Suppressor macrophage (primary cell): ENCODE measurements around the gene CERS2.
"Not testable (repeated sequence)": the region's sequence is repeated elsewhere in the genome, so short reads cannot be mapped to it uniquely, and the experiment has no call there.

Experiments
- DNase-seq, 4 experiments: peaks; one replicate each; pipeline ENCODE4 v3.0.0-alpha.2; 2020 to 2022

The CERS2 gene

DNA sequence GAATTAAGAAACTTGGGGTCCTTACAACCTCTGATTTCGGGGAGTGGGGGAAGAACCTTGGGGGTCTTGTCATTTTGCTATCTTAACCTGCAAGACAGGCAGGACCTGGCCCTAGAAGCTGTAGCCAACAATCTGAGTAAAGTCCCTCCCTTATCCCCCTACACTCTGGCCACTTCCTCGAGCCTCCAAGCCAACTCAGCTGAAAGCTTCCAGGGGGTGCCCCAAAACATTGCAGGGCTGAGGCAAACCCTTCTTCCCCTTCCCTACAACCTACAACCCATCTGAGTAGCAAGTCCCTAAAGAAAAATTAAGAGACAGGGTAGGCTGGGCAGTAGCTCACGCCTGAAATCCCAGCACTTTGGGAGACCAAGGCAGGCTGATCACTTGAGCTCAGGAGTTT lies 5.0 kb downstream of the CERS2 start:
- DNase-seq, result peak; percentile 25 to 59 (median 51)

DNA sequence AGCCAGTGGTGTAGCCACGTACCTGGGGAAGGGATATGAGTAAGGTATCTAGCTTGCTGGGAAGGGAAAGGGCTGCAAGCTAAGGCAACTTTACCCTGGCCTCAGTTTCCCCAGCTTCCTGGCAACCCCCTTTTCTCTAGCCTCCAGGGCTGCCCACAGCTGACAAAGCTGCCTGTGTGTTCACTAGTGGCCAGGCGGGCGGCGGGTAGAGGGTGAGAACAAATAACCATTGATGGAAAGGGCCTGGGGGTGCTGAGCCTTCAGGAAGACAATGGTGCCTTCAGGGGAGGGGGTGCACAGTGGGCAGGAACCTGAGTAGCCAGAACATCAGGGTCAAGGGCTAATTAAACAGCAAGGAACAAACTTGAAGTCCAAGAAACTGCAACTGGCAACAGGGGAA lies 6.1 kb downstream of the CERS2 start:
- DNase-seq, result no peak

DNA sequence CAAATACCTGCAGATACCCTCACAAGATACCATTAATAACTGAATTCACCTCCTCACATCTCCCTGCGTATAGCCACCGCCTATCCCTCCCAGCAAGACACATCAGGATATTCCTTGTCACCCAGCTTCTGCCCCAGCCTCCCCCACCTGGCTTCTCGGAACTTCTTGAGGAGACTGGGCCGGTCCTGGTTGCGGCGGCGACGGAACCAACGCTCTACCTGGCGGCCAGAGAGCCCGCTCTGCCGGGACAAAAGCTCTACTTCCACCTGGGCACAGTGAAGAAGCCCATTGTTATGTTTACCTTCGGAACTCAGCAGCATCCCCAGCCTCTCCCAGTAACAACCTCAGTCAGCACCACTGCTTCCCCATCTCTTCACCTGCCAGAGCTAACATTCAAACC lies 6.7 kb downstream of the CERS2 start:
- no peak for DNase-seq

DNA sequence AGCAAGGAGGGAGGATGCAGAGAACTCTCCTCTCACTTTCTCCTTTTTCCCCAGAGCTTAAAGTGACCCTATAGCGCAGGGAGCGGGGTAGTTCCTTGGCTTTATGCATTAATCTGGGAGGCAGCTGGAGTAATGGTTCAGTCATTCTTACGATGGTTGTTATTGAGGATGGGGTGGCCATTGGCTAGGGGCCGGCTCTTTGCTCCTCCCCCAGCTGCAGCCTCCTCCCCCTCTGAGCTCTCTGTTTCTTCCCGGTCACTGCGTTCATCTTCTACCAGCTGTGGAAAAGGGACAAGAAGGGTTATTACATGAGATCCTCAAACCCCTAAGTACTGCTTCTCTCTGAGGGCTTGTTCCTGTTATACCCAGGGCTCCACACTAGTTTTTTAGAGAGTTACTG lies 8.6 kb downstream of the CERS2 start:
- DNase-seq, result no peak

DNA sequence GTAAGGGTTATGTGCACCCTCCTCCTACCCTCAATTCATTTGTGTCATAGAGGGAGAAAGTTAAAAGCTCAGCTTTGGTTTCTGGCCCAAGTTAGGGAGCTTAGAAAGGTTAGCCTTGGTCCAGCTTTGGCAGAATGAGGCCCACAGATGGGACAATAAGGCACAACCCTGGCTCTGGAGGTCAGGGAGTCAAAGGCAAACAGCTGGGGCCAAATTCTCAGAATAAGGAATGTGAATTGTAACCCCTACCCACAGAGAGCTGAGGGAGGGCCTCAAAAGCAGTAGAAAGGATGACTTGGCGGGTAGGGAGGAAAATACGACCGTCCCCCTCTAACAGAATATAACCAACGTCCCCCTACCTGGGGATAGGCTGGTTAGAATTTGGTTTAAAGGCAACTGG lies 9.0 kb downstream of the CERS2 start:
- DNase-seq, result no peak

- no peak for DNase-seq
Measured at GRCh38 chr1:150964164-150964489, 10.5 kb downstream of the CERS2 start.

DNA sequence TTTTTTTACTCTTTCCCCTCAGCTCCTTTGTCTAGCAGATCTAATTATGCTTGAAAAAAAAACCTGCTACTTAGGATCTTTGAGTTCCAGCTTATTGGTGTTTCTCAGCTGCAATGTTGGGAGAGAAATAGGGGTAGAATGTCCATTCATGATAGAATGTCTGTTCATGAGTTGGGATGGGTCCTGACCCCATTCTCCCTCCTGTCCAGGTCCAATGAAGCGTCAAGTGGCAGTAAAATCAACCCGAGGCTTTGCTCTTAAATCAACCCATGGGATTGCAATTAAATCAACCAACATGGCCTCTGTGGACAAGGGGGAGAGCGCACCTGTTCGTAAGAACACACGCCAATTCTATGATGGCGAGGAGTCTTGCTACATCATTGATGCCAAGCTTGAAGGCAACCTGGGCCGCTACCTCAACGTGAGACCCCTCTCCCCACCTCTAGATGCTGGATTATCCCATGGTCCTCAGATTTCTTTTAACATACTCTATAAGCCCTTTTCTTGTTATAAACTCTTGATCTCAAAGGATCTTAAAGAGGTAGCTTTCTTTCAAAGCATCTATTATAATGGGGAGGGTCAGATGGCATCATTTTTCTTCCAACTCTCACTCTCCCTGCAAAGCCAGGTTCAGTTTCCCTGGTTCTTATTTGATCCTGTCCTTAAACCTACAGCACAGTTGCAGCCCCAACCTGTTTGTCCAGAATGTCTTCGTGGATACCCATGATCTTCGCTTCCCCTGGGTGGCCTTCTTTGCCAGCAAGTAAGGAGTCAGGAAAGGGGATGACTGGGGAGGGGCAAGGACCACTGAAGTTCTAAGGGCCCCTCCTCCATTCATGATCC lies 11.1 kb downstream of the CERS2 start:
- DNase-seq, result no peak

- DNase-seq, result no peak
Measured at GRCh38 chr1:150961756-150962155, 12.9 kb downstream of the CERS2 start.

DNA sequence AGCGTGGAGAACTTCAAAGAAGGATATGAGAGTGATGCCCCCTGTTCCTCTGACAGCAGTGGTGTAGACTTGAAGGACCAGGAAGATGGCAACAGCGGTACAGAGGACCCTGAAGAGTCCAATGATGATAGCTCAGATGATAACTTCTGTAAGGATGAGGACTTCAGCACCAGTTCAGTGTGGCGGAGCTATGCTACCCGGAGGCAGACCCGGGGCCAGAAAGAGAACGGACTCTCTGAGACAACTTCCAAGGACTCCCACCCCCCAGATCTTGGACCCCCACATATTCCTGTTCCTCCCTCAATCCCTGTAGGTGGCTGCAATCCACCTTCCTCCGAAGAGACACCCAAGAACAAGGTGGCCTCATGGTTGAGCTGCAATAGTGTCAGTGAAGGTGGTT lies 14.0 kb downstream of the CERS2 start:
- no peak for DNase-seq

DNA sequence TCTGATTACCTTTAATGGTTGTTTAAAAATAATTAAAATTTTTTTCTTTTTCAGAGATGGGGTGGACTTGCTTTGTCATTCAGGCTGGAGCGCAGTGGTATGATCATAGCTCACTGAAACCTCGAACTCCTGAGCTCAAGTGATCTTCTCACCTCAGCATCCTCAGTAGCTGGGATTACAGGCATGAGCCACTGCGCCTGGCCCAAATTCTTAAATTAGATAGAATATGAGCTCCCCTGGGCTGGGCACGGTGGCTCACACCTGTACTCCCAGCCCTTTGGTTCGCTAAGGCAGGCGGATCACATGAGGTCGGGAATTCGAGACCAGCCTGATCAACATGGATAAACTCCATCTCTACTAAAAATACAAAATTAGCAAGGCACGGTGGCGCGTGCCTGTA lies 17.0 kb downstream of the CERS2 start:
- DNase-seq, result no peak

GRCh38 chr1:150955280-150955679 lies 19.4 kb downstream of the CERS2 start:
- no peak for DNase-seq

DNA sequence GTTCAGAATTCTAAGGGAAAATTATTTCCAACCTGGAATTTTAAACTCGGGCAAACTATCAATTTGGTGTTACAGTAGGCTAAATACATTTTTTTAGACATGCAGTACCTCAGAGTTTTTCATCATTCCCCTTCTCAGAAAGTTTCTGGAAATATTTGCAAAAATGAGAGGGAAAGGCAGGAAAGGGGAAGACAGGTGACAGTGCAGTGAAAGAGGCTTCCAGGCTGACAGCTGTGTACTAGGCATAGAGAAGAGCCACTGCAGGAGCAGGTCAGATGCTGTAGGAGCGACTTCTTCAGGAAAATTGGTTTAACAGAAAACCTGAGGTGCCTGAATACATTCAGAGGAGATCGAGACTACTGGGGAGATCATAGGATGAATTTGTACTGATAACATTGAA lies 19.9 kb downstream of the CERS2 start:
- no peak for DNase-seq

DNA sequence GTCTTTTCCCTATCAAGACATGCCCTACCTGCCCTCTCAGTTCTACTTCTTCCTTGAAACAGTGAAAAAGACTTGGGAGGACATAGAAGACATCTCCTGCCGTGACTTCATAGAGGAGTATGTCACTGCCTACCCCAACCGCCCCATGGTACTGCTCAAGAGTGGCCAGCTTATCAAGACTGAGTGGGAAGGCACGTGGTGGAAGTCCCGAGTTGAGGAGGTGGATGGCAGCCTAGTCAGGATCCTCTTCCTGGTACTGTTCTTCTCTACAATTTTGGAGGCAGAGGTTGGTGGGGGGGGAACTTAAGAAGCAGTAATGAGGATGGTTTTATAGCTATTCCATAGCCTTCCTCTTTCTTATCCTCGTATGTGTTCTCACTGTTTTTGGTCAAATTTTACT lies 29.8 kb downstream of the CERS2 start:
- DNase-seq, result peak in 1 of 4 experiments; percentile 10

- DNase-seq, result peak in 2 of 4 experiments; percentile 14 to 20
Measured at GRCh38 chr1:150931773-150932172, 42.9 kb downstream of the CERS2 start.

GRCh38 chr1:150928775-150929174 lies 45.9 kb downstream of the CERS2 start:
- DNase-seq, result not testable (repeated sequence)

DNA sequence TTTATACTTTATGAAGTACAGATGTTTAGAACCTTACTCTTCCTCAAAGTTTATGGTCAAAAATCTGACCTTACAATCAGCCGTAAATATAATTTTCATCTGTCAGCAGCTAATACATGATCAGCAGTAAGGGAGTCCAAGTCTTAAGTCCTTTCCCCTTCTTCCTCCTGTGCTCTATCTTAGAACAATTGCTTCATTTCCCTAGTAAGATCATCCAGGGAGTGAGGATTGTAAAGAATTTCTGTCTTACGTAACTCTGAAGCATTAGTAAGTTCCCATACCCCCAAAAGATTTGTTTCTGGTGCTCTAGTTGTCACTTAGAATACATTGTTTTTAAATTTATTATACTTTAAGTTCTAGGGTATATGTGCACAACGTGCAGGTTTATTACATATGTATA lies 46.3 kb downstream of the CERS2 start:
- peak in 2 of 4 experiments; percentile 16 to 19 for DNase-seq

DNA sequence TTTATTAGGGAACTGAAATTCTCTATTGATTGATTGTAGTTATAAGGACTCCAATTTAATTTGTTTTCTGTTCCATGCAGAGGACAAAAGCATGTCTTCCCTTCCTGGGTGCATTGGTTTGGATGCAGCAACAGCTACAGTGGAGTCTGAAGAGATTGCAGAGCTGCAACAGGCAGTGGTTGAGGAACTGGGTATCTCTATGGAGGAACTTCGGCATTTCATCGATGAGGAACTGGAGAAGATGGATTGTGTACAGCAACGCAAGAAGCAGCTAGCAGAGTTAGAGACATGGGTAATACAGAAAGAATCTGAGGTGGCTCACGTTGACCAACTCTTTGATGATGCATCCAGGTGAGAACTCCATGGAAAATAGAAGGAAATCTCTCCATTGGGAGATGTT lies 47.0 kb downstream of the CERS2 start:
- peak; percentile 37 to 71 (median 64) for DNase-seq

GRCh38 chr1:150926097-150926741 lies 48.4 kb downstream of the CERS2 start, which contains the start of gene SETDB1:
Gene SETDB1, plus strand, starts transcription at chr1:150926363. Its CDS starts 1,352 bp downstream, at chr1:150927715.
- DNase-seq, result peak; percentile 97 to 99 (median 98)

- DNase-seq, result peak in 2 of 4 experiments; percentile 14 to 22
Measured at GRCh38 chr1:150925080-150925479, 49.6 kb downstream of the CERS2 start.

DNA sequence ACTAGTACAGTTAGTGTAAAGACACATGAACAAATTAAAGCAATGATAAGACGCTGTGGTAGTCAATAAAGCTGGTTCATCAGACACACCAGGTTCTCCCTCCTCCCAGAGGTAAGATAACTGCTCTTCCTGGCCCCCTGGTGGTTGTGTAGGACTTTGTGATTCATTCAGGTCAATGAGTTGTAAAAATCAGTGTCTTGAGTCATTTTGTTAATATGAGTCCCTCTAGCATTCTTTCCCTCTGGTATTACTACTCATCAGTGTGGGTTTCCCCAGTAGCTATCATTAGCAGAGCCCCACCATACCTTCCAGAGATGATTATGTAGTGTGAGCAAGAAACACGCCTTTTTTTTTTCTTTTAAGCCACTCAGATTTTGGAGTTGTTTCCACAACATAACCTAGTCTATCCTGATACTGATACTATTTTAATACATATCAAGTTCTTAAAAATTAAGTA lies 52.1 kb downstream of the CERS2 start:
- peak; percentile 76 to 82 (median 81) for DNase-seq

DNA sequence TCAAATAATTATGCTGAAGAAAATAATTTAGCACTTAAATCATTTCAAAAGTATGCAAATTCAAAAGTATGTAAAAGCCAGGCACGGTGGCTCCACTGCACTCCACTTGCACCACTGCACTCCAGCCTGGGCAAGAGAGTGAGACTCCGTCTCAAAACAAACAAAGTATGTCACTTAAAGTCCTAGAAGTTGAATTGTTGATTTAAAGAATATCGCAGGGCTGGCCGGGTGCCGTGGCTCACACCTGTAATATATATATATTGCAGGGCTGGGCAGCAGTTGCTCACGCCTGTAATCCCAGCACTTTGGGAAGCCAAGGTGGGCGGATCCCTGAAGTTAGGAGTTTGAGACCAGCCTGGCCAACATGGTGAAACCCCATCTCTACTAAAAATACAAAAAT lies 57.2 kb downstream of the CERS2 start:
- no peak for DNase-seq
